Epidermal melanocyte (primary cell): Measurements from ENCODE around the gene TMEM51.
"Not testable (repeated sequence)": the region's sequence is repeated elsewhere in the genome, so short reads cannot be mapped to it uniquely, and the experiment has no call there.

Source experiments
- DNase-seq: peaks from one replicate; pipeline ENCODE4 v3.0.0; 2011; ENCODE audit warnings: low spot score; ENCODE audit not compliant: insufficient read length

Gene TMEM51

DNA sequence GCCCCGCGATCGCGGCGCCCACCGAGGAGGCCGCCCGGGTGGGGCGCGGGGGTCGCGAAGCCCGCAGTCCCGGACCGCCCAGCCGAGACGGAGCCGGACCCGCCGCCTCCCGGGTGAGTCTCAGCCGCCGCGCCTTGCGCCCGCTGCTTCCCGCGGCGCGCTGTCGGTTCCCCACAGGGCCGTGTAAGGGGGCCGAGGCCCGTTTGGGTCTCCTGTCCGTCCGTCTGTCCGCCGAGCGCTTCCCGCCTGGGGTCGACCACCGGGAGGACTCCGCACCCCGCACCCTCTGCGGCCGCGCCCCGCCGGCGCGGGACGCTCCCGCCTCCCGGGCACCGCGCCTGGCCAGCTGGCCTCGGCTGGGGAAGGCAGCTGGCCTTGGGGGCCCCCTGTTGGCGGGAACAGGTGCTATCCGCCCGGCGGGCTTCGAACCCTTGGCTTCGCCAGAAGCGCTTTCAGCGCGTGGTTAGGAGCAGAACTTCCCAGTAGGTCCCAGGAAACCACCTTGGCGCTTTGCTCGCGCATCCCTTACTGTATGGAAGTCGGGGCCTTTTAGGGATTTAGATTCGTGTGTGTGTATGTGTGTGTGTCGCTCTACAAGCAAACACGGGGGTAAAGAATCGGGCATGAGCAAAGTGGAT lies 414 bp downstream of the TMEM51 start:
- peak; percentile 40 for DNase-seq

DNA sequence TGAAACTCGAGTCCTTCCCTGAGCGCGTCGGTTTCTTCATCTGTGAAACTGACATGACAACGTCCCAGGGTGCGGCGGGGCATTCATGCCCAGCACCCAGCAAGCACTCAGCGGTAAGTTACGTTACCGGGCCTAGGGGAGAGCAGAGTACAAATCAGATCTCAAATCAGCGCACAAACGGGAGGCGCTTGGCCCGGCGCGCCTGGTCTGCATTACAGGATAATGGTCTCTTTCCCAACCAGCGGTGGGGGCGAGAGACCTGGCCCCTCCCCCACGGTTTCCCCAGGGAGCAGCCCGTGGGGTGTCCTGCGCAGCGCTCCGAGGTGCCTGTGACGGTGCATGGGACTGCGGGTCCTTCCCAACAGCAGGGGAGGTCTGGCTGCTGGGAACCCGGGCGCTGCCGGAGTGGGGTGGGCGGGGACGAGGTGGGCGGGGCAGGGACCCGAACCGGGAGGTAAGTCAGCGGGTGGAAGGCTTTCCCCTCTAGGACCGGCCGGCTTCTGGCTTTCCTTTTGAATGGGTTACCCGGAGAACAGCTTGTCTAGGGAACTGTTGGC lies 1.0 kb downstream of the TMEM51 start:
- DNase-seq: no peak

DNA sequence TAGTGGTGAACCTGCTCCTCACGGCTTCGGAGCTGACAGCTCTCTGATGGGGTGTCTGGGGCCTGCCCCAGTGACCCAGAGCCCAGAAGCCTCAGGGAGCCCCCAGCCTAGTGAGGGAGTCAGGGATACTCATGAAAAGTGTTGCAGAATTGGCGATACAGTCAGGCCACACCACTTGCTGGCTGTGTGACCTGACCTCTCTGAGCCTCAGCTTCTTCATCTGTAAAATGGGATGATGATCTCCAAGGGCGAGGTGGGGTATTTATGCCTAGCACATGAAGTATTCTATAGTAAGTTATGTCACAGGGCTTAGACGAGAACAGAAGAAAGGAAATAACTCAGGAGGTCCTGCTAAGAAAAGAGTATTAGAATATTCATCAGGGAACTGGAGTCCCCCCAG lies 1.6 kb downstream of the TMEM51 start:
- DNase-seq: no peak

DNA sequence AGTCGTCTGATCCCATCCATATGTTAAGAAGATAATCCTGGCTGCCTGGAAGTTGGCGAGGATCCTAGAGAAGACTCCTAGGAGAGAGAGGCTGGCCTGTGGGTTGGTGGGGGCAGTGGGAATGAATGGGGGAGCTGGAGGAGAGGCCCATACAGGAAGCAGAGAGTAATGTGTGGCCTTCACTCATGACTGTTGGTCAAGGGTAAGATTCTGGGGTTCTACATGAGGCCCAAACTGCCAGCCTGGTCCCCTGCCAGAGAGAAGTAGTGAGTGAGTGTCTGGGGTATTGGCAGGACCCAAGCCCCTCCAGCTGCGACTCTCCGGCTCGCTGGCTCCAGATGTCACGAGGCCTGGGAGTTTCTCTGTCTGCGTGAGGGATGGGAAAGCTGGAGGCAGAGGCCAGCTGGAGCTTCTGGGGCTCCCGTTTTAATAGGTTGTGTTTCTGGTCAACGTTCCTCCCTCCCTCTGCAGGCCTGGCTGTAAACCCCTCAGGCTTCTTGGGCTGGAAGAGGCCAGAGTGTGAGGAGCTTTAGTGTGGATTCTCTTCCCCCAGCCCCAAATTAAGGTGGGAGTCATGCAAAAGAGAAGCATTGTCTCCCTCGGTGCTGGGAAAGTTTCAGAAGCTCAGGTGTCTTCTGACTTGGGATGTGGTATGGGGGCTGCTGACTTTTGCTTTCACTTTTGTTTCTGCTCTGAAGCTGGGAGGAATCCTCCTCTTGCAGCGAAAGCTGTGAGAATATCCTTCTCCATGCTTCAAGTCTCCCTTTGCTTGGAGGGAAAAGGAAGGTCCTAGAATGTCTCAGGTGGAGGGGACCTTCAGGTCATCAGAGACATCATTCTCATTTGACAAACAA lies 2.6 kb downstream of the TMEM51 start:
- DNase-seq: no peak

GRCh38 chr1:15156807-15157380 lies 3.3 kb downstream of the TMEM51 start:
- DNase-seq: no peak

- DNase-seq: no peak
These were observed 4.2 kb downstream of the TMEM51 start for GRCh38 chr1:15157524-15158399.

GRCh38 chr1:15158506-15159165 lies 5.1 kb downstream of the TMEM51 start:
- DNase-seq: no peak

DNA sequence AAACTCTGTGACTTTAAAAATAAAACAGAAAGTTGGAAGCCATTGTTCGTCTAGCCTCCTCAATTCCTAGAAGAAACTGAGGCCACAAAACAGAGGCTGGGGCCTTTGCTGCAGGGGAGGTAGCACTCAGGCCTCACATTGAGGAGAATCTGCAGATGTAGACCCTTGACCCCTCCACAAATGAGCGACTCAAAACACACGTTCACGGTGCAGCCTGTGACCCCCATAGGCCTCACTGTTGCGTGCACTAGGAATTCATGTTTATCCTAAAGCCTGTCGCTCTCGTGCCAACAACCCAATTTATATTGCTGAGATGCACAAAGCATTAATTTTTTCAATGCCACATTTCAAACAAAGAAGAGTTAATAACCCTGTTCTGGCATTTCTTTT lies 5.6 kb downstream of the TMEM51 start:
- DNase-seq: no peak

- no peak for DNase-seq
These were observed 7.1 kb downstream of the TMEM51 start for GRCh38 chr1:15160626-15161025.

- DNase-seq: no peak
These were observed 13.8 kb downstream of the TMEM51 start for GRCh38 chr1:15167386-15167785.

- no peak for DNase-seq
These were observed 14.9 kb downstream of the TMEM51 start for GRCh38 chr1:15168479-15168878.

DNA sequence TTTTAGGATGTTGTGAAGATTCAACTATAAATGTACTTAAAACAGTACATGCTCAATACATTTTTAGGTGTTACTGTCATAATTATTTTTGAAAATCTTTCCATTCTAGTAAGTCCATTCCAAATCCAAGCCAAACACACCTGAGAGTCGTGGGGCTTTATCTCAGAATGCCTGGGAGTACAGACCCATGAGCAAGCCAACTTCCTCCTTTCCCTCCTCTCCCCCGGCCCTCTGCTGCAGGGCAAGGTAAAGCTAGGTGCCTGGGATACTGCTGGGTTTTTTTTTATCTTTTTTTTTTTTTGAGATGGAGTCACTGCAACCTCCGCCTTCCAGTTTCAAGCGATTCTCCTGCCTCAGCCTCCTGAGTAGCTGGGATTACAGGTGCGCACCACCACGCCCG lies 16.5 kb downstream of the TMEM51 start:
- no peak for DNase-seq

- no peak for DNase-seq
These were observed 17.8 kb downstream of the TMEM51 start for GRCh38 chr1:15171271-15171908.

DNA sequence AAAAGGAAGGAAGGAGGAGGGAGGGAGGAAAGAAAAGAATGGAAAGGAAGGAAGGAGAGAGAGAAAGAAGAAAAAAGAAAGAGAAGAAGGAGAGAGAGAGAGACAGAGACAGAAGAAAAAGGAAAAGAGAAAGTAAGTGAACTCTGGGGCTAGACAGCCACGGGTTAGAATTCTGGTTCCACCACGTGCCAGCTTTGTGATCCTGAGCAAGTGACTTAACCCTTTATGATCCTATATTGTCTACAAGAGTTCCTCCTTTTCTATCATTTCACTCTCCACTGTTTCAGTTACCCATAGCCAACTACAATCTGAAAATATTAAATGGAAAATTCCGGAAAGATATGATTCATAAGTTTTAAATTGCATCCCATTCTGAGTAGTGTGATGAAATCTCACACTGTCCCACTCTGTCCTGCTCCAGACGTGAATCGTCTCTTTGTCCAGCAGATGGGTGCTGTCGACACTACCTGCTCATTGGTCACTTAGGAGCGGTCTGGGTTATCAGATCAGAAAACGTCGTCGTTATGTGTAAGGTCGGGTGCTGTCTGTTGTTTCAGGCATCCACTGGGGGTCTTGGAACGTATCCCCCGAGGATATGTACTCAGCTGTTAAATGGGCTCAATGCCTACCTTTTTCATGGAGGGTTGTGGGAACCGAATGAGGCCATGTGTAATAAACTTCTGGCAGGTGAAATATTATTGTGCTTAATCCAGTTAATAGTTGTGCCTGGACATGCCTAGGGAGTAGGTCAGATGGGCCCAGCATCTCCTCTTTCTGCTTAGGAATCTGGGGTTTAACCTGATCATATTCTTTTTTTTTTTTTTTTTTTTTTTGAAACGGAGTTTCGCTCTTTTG lies 19.1 kb downstream of the TMEM51 start:
- DNase-seq: no peak

DNA sequence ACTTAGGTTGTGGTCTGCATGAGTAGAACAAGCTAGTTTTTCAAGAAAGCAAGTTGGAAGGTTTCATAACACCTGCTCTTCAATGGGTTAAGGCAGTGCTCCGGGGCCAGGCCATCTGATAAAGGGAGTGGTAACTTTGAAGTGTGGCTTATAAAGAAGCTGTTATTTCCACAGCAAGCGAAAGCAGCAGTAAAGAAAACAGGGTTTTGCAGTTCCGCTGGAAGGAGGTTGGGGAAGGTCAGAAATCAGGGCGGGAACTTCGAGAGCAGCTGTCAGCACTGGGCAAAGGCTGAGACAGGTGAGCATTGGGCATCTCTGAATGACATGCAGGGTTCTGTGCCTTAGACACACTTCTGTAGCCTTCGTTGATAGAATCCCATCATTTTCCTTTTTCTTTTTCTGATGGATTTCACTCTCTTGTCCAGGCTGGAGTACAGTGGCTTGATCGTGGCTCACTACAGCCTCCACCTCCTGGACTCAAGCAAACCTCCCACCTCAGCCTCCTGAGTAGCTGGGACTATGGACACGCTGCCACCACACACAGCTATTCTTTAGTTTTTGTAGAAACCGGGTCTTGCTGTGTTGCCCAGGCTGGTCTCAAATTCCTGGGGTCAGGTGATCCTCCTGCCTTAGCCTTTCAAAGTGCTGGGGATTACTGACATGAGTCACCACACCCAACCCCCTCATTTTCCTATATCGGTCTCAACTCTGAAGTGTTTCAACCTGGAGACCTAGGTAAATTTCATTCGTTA lies 20.5 kb downstream of the TMEM51 start:
- DNase-seq: no peak

DNA sequence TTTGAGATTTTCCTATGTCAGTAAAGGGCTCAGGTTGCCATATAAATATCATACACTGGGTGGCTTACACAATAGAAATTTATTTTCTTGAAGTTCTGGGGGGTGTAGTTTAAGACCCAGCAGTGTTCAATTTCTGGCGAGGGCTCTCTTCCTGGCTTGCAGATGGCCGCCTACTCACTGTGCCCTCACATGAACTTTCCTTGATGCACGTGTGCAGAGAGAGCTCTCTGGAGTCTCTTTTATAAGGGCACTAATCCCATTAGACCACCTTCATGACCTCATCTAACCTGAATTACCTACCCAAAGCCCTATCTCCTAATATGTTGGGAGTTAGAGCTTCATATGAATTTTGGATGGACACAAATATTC lies 21.1 kb downstream of the TMEM51 start:
- no peak for DNase-seq

DNA sequence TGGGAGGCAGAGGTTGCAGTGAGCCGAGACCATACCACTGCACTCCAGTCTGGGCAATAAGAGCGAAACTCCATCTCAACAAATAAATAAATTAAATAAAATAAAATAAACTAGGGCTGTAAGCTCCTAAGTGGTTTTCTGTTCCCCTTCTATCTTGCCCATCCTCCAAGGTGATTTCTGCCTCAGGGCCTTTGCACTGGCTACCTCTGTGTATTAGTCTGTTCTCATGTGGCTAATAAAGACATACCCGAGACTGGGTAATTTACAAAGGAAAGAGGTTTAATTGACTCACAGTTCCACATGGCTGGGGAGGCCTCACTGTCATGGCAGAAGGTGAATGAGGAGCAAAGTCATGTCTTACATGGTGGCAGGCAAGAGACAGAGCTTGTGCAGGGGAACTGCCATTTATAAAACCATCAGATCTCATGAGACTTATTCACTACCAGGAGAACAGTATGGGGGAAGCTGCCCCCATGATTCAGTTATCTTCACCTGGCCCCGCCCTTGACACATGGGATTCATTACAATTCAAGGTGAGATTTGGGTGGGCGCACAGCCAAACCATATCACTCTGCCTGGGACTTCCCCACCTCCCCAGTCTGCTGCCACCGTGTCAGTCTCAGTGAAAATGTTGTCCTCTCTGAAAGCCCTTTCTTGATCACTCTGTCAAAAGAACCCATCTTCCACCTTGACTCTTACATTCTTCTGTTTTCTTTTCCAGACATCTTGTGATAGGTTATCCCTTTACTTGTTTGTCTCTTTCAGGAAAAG lies 22.0 kb downstream of the TMEM51 start:
- DNase-seq: not testable (repeated sequence)

DNA sequence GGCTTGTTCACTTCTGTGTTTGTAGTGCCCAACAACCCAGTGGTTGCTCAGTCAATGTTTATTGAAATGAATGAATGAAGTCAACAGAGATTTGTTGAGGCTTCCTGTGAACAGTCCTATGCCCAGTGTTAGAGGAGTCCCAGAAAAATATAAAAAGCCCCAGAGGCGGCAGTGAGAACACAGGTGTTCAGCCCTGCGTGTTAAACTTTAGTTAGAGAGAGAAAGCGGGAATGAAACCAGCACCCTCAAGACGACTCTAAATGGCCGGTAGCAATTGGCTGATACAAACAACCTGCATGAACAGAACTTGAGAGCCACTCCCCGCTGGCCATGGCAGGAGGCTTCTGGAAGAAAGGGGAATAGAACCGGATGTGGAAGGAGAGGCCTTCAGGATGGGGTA lies 22.6 kb downstream of the TMEM51 start:
- DNase-seq: no peak
